Neural progenitor cell (in vitro differentiated cells): ENCODE data around the gene TANC1. TPM values are rescaled to one million over a fixed set of nuclear protein-coding genes. Genes with fewer than 3 reads are reported as not detected.

Experiments used
- DNase-seq: peaks from one replicate; pipeline ENCODE4 v3.0.0-alpha.2; 2016; ENCODE audit warnings: low spot score
- H2AFZ ChIP-seq: fragments of 200-600 bp; sonication (generic); replicated peaks from 2 replicates; pipeline ENCODE4 v1.6.1; 2016; ENCODE audit warnings: antibody characterized with exemption
- H3F3A ChIP-seq: fragments of 200-600 bp; sonication (generic); 2 replicates; pipeline ENCODE4 v1.6.1; 2016; ENCODE audit warnings: antibody characterized with exemption, low read depth
- H3K27ac ChIP-seq: fragments of 200-600 bp; sonication (generic); 2 replicates; pipeline ENCODE4 v1.5.1; 2016; ENCODE audit warnings: mild to moderate bottlenecking
- H3K27me3 ChIP-seq: fragments of 200-600 bp; sonication (generic); 2 replicates; pipeline ENCODE4 v1.6.1; 2016; ENCODE audit warnings: mild to moderate bottlenecking, moderate library complexity
- H3K36me3 ChIP-seq: fragments of 200-600 bp; sonication (generic); 2 replicates; pipeline ENCODE4 v1.5.1; 2016
- H3K4me1 ChIP-seq: fragments of 200-600 bp; sonication (generic); 2 replicates; pipeline ENCODE4 v1.6.1; 2016; ENCODE audit warnings: mixed run types
- H3K4me2 ChIP-seq: fragments of 200-600 bp; sonication (generic); 2 replicates; pipeline ENCODE4 v1.6.1; 2016
- H3K4me3 ChIP-seq: fragments of 200-600 bp; sonication (generic); 2 replicates; pipeline ENCODE4 v1.5.1; 2016
- H3K79me2 ChIP-seq: fragments of 200-600 bp; sonication (generic); 2 replicates; pipeline ENCODE4 v1.6.1; 2016; ENCODE audit warnings: low read depth
- H3K9ac ChIP-seq: fragments of 200-600 bp; sonication (generic); 2 replicates; pipeline ENCODE4 v1.6.1; 2016
- H3K9me3 ChIP-seq: fragments of 200-600 bp; sonication (generic); 2 replicates; pipeline ENCODE4 v1.5.1; 2016; ENCODE audit warnings: low read depth
- H4K20me1 ChIP-seq: fragments of 200-600 bp; sonication (generic); 2 replicates; pipeline ENCODE4 v1.6.1; 2016; ENCODE audit warnings: low read depth
- H3K27ac Mint-ChIP-seq: 3 replicates; pipeline ENCODE4 v1.8.0; 2021; ENCODE audit warnings: mixed read lengths
- H3K27me3 Mint-ChIP-seq: 2 replicates; pipeline ENCODE4 v1.8.0; 2022; ENCODE audit warnings: low read depth, mild to moderate bottlenecking, inconsistent platforms, moderate library complexity, mixed read lengths; ENCODE audit not compliant: insufficient read depth
- H3K36me3 Mint-ChIP-seq: 3 replicates; pipeline ENCODE4 v1.8.0; 2021; ENCODE audit warnings: mixed read lengths
- H3K4me1 Mint-ChIP-seq: 3 replicates; pipeline ENCODE4 v1.8.0; 2021; ENCODE audit warnings: mixed read lengths
- H3K4me3 Mint-ChIP-seq: 3 replicates; pipeline ENCODE4 v1.8.0; 2021; ENCODE audit warnings: mild to moderate bottlenecking, moderate library complexity, mixed read lengths
- H3K9me3 Mint-ChIP-seq: 3 replicates; pipeline ENCODE4 v1.8.0; 2020; ENCODE audit warnings: mixed read lengths
- EZH2 ChIP-seq: fragments of 200-600 bp; sonication (generic); IDR thresholded peaks from 2 replicates; pipeline ENCODE4 v1.6.1; 2017; ENCODE audit warnings: antibody characterized with exemption, mild to moderate bottlenecking, moderate library complexity
- EZH2phosphoT487 ChIP-seq: fragments of 200-600 bp; sonication (generic); IDR thresholded peaks from 2 replicates; pipeline ENCODE4 v1.6.1; 2017; ENCODE audit warnings: antibody characterized with exemption
- total RNA-seq: library from RNA; depleted of rRNA; stranded (reverse); fragments of >200 nt; gene quantifications from 2 replicates; pipeline ENCODE4 v1.2.3, GENCODE V29; 2015; ENCODE audit warnings: low replicate concordance
- TF ChIP-seq, protein P1 (sequence below): fragments of 200-600 bp; sonication (generic); IDR thresholded peaks from 2 replicates; pipeline ENCODE4 v1.5.1; 2017; ENCODE audit warnings: antibody characterized with exemption, mild to moderate bottlenecking

TANC1 gene
- total RNA-seq, 1 donor from 2014 or later, result 11.9 TPM

DNA sequence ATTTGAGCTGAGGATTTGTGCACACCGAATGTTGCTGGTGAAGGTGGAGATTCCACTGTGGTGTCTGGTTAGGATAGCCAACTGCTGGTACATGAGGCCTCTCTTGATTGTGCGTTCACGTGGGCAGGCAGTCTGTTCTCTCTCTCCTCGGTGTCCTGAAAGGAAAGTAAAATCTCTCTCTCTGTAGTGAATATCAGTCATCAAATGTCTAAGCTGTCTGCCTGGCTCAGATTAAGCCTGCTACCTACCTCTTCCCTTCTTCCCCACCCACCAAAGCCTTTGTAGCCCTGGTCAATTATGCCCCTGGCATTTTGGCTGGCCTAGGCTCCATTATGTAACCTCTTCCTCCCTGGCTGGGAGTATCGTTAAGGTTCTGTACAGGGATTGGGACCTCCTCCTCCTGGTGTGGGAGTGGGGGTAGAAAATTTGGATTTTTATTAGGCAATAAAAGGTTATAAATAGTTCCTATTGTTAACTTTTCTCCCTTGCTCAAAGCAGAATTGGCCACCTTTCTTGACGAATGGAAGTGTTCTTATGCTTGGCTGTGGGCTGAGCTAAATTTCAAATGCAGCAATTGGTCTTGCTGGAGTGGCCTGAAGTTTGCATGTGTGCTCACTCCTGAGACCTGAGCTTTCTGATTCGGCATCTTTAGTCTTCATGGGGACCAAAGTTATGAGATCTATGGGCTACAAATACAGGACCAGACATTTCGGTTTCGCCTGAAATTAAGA, 169.2 kb downstream of the TANC1 start:
- peaks cover 27% of the 10 kb centered on the region for H3K4me1 ChIP-seq
- H3K36me3 ChIP-seq, result no peaks in the 10 kb centered on the region
- H3K27ac Mint-ChIP-seq, result no peak overlapping the region
- H3K27me3 Mint-ChIP-seq, result peaks cover 4% of the 10 kb centered on the region
- no peak overlapping the region for H3K4me3 Mint-ChIP-seq
- H3K36me3 Mint-ChIP-seq, result no peaks in the 10 kb centered on the region
- H3K27ac ChIP-seq, result no peak overlapping the region
- no peak overlapping the region for H3K4me3 ChIP-seq
- H3K9me3 Mint-ChIP-seq, result no peaks in the 10 kb centered on the region
- H3K79me2 ChIP-seq, result no peaks in the 10 kb centered on the region
- no peaks in the 10 kb centered on the region for H4K20me1 ChIP-seq
- TF ChIP-seq EZH2phosphoT487 (no peak), EZH2 (no peak)
- TF ChIP-seq, protein P1, sequence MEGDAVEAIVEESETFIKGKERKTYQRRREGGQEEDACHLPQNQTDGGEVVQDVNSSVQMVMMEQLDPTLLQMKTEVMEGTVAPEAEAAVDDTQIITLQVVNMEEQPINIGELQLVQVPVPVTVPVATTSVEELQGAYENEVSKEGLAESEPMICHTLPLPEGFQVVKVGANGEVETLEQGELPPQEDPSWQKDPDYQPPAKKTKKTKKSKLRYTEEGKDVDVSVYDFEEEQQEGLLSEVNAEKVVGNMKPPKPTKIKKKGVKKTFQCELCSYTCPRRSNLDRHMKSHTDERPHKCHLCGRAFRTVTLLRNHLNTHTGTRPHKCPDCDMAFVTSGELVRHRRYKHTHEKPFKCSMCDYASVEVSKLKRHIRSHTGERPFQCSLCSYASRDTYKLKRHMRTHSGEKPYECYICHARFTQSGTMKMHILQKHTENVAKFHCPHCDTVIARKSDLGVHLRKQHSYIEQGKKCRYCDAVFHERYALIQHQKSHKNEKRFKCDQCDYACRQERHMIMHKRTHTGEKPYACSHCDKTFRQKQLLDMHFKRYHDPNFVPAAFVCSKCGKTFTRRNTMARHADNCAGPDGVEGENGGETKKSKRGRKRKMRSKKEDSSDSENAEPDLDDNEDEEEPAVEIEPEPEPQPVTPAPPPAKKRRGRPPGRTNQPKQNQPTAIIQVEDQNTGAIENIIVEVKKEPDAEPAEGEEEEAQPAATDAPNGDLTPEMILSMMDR, result no peak
- H2AFZ ChIP-seq, result no peak overlapping the region
- H3K4me1 Mint-ChIP-seq, result peaks cover 40% of the 10 kb centered on the region
- H3K9me3 ChIP-seq, result no peaks in the 10 kb centered on the region
- DNase-seq, result no peak
- H3K4me2 ChIP-seq, result peak overlapping the region; percentile 41
- no peak overlapping the region for H3K9ac ChIP-seq
- H3K27me3 ChIP-seq, result no peaks in the 10 kb centered on the region
- no peaks in the 10 kb centered on the region for H3F3A ChIP-seq

DNA sequence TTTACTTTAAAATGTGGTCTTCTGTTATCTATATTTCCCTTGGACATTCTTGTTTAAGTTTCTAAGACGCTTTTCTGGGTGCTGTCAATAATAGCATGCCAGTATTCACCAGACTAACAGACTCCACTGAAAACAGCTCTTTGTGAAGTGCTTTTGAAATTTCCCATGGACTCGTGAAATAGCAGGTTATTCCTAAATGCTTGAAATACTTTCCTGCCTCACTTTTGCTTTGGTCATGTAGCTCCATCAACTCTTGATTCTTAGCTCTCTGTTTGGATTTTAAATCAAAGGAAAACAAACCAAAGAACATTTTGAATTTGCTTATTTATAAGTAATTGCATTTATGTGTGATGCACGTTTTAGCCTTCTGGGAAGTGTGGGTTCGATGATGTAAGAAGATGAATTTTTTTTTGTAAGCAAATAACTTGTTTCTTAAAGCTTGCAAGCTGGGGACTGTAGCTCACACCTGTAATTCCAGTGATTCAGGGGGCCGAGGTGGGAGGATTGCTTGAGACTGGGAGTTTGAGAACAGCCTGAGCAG, 170.3 kb downstream of the TANC1 start:
- no peak overlapping the region for H3K4me3 ChIP-seq
- no peaks in the 10 kb centered on the region for H3K9me3 ChIP-seq
- peak overlapping the region; percentile 85 for H3K27ac Mint-ChIP-seq
- DNase-seq, result no peak
- H3K36me3 Mint-ChIP-seq, result no peaks in the 10 kb centered on the region
- H3K27me3 Mint-ChIP-seq, result peaks cover 4% of the 10 kb centered on the region
- no peak overlapping the region for H3K4me2 ChIP-seq
- no peak overlapping the region for H3K4me3 Mint-ChIP-seq
- H3K9me3 Mint-ChIP-seq, result no peaks in the 10 kb centered on the region
- H3F3A ChIP-seq, result no peaks in the 10 kb centered on the region
- no peak overlapping the region for H3K9ac ChIP-seq
- H3K36me3 ChIP-seq, result no peaks in the 10 kb centered on the region
- peaks cover 27% of the 10 kb centered on the region for H3K4me1 ChIP-seq
- no peak overlapping the region for H2AFZ ChIP-seq
- TF ChIP-seq, protein P1, result no peak
- TF ChIP-seq EZH2phosphoT487 (no peak), EZH2 (no peak)
- peaks cover 40% of the 10 kb centered on the region for H3K4me1 Mint-ChIP-seq
- no peaks in the 10 kb centered on the region for H3K79me2 ChIP-seq
- no peak overlapping the region for H3K27ac ChIP-seq
- no peaks in the 10 kb centered on the region for H3K27me3 ChIP-seq
- H4K20me1 ChIP-seq, result no peaks in the 10 kb centered on the region

DNA sequence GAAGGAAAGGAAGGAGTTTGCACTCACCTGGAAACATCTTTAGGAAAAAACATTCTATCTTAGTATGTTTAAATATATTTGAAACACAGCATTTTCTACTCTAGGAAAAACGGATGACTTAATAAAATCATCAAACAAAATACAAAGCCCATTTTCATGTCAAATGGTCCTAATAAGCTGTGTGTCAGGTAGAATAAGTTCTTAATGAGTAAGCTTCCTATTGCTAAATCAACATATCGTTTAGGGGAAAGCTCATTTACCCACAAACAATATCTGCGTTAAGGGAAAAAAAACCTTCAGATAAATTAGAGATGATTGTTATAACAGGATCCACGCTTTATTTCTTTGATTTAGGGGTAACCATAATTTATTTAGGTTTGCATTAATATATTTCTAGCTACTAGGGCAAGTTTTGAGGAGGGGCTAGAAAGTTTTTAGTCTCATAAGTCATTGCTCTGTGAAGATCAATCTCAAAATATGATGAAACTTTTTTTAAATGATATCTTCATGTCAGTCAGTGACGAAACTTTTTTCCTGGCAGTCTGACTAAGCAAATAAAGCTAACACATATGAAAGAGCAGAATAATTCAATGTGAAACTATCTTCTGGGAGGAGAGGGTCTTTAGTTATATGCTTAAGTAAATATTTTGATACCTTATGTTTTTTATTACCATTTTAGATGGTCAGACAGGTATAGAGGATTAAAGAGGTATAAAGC, 170.9 kb downstream of the TANC1 start:
- H2AFZ ChIP-seq, result no peak overlapping the region
- H3K9ac ChIP-seq, result no peak overlapping the region
- Mint-ChIP-seq H3K9me3 (no peaks in the 10 kb centered on the region), H3K27me3 (peaks cover 4% of the 10 kb centered on the region), H3K4me3 (no peak overlapping the region), H3K36me3 (no peaks in the 10 kb centered on the region), H3K27ac (no peak overlapping the region), H3K4me1 (peaks cover 40% of the 10 kb centered on the region)
- H3F3A ChIP-seq, result no peaks in the 10 kb centered on the region
- no peaks in the 10 kb centered on the region for H3K9me3 ChIP-seq
- H3K4me2 ChIP-seq, result no peak overlapping the region
- no peaks in the 10 kb centered on the region for H3K36me3 ChIP-seq
- no peak for DNase-seq
- no peaks in the 10 kb centered on the region for H3K79me2 ChIP-seq
- H3K27ac ChIP-seq, result no peak overlapping the region
- no peak for TF ChIP-seq EZH2
- TF ChIP-seq EZH2phosphoT487, result no peak
- H3K4me1 ChIP-seq, result peaks cover 27% of the 10 kb centered on the region
- H3K4me3 ChIP-seq, result no peak overlapping the region
- H3K27me3 ChIP-seq, result no peaks in the 10 kb centered on the region
- no peaks in the 10 kb centered on the region for H4K20me1 ChIP-seq
